Measurements from ENCODE around the gene PSRC1.
"Not testable (repeated sequence)": the region's sequence is repeated elsewhere in the genome, so short reads cannot be mapped to it uniquely, and the experiment has no call there.

Gene PSRC1

DNA sequence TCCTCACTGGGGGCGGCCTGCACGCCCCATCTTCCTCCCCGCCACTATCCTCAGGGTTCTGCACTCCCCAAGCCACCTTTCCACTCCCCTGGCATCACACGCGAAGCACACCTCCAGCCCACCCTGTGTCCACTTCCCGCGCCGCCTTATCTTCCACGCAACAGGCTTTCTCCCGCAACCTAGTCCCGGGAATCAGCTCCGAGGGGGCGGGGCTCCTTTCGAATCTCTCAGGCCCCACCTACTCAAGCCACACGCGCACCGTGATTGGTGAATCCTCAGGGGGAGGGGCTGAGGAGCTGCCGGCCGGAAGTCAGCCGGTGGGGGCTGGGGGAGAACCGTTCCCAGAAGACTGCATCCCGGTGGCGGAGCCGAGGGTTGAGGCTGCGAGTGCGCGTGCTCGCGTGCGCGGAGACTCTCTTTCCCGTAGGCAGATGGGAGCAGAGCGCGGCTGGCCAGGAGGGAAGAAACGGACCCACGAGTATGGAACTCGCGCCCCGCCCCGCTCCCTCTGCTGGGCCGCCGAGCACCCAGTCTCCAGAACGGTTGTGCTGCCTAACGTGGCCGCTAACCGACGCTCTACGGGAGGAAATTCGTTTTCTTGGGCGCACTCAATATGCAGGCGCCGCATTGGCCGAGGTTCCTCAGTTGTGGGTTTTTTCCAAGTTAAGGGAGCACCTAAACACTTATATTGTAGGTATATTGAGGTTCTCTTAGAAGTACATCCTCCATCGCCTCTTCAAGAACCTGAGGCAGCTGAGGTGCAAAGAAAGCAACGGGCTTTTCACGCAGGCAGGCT, at the start of gene PSRC1:
TSS of gene PSRC1 (minus strand) at position 194 of the 796 bp plus-strand sequence.
- peak; percentile 80 to 99 (median 96) for DNase-seq

DNA sequence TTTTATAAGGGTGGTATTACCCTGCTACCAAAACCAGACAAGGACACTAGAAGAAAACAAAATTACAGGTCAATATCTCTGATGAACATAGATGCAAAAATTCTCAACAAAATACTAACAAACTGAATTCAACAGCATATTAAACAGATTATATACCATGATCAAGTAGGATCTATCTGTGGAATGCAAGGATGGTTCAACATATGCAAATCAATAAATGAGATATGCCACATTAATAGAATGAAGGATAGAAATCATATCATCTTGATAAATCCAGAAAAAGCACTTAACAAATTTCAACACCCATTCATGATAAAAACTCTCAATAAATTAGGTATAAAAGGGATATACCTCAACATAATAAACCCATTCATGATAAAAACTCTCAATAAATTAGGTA, 48.2 kb upstream of the PSRC1 start:
- no peak for DNase-seq

DNA sequence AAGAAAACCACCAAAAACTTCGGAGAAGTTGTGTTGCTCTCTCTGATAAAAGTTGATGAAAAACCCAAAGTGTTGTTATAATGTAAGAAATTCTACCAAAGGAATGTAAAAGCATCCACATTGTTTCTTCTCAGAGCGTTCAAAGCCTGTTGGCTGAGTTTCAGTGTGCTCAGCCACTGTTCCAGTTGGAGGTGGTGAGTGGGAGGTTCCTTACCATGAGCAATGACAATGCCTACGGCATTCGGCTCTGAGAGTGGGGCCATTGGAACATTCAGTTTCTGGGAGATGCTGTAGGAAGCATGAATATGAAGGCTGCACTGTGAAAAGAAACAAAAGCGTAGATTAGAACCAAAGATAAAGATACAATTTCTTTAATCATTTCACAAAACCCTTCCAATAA, 44.3 kb upstream of the PSRC1 start:
- peak in 3 of 51 donors; percentile 16 to 43 (median 42) for DNase-seq

DNA sequence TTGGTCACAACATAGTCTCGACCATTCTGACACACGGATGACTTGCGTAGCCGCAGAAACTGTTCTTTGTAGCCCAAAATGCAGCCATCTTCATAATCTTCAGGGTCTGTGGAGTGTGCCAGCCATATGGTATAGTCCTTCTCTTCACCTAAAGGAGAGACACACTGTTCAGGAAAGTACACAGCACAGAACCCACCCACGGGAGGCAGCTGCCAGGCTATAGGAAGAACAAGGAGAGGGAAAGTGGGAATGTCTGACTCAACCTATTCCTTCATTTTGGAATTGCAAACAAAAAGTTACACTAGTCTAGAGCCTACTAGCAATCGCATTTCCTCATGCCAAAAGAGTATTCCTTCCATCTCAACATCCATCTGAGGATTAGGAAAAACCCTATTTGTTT, 40.0 kb upstream of the PSRC1 start:
- DNase-seq: peak in 1 of 51 donors; percentile 40

DNA sequence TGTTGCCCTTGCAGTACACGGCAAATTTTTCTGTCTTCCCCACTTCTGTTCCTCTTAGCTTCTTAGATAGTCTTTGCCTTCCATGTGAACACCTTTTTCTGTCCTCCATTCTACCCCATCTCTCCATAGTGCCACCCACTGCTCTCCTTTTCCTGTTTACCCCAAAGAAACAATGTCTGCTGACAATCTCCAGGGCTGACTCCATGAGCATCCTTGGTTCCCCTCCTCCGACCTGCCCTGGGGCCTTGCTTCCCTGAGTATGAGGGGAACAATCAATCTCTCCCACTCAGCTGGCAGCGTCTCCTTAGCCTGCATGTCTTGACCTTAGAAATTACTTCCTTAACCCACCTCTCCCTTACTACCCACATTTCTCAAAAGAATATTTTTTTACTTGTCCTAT, 36.2 kb upstream of the PSRC1 start:
- DNase-seq: no peak

DNA sequence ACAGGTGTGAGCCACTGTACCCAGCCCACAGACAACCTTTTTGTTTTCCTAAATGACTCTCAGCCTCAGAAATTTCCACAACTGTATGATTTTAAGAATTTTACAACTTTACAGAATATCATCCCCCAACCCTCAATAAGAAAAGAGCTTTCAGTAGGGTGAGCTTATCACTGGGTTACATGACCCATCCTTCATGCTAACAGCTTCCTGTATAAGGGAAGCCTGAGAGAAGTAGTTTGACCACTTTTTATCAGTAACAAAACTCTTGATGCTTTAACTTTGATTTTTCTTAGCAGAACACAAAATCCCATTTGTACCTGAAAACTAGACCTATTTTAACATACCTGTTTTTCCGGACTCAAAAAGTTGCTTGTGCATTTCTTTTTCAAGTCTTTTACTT, 33.6 kb upstream of the PSRC1 start:
- no peak for DNase-seq

DNA sequence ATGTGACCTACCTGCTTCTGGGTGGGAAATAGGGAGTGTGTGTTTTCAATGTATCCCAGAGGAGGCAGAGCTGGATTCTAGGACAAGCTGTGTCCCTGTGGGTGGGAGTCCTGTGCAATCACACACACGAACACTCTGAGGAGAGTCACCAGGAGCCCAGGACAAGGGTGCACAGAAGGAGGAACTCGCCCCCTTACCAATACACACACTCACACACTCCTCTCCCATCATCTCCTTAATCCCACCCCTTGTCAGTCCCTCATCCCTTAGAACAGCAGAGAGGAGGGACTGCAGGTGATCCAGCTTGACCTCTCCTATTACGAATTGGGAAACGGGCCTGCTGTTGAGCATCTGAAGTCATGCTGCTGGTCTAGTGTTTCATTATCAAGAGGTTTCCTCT, 32.3 kb upstream of the PSRC1 start:
- DNase-seq: no peak

DNA sequence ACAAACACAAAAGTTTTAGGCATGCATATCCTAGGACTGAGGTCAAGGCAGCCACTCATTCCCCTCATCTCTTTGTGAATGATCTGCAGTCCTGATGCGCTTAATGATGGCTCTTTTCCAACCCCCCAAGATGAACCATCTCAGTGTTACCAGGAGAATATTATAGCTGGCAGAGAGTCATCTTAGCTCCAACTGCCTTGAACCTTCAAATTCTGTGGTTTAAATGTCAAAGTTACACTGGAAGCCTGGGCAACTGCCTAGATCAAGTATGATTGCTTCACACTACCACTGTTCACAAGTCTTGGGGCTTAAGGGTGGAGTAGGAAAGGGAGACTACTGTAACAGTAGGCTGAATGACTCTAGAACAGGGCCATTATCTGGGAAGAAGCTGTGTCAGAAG, 31.9 kb upstream of the PSRC1 start:
- no peak for DNase-seq

DNA sequence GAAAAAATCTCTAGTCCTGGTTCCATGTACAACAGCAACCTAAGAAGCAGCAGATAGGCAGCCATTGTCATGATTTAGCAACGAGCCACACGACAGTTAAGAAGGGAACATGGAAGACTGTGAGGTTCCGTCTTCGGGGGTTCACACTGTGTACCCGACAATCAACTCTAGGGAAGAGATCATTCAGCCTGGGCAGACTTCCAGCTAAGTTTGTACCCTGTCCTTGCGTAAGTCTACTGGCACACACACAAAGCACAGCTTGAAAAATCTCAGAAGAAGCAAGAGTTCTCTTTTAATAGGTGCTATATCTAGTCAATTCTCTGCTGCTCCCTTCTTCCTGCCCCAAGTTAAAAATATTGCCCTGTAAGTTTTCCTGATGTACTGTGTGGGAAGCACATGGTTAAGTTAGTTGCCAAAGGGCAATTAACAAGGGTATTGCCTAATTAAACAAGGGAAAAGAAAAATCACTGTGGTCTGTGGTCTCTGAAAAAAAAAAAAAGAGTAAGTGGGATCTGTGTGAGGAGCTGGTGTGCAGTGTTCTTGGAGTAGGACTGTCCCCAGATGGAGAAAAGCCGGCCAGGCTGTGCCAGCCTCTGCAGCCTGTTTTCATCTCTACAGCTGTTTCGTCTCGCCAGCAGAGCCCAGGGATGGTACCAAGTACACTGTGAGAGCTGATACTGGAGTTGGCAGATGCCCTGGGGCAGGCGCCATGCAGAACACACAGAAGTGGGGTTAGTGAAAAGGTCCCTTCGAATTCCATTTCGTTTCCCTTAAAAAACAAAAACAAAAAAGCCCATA, 30.2 kb upstream of the PSRC1 start:
- peak in 37 of 51 donors; percentile 21 to 94 (median 68) for DNase-seq

DNA sequence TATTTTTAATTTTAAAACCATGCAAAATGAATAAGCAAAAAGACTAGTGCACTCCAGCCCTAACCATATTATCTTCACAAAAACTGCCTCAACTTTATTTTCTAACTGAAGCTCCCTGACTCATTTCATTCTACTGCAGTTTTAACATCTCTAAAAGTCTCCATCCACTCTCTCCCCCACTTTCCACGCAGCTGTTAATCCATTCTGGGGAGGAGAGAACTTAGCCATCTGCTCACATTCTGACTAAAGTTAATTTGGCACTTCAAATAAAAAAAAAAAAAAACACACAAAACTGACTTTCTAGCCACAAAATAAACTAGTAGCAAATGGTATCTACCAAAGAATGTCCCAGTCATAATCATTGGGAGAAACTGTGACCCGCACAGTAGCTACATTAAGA, 29.3 kb upstream of the PSRC1 start:
- no peak for DNase-seq

DNA sequence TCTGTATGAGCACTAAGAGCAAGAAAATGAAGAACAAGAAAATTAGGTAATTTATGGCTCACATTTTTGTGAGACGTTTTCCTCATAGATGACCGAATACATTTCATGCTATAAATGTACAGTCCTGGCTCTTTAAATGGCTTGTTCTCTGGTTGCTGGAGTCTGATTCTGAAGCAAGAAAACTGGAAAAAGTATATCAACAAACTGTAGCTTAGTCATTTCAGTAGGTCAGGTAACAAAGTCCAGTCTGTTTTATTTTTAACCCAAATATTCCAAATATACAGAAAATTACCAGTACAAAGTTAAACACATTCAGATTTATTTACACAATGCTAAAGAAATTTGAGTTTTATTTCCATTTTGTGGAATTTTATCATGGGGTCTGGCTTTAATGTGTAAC, 26.4 kb upstream of the PSRC1 start:
- DNase-seq: no peak

DNA sequence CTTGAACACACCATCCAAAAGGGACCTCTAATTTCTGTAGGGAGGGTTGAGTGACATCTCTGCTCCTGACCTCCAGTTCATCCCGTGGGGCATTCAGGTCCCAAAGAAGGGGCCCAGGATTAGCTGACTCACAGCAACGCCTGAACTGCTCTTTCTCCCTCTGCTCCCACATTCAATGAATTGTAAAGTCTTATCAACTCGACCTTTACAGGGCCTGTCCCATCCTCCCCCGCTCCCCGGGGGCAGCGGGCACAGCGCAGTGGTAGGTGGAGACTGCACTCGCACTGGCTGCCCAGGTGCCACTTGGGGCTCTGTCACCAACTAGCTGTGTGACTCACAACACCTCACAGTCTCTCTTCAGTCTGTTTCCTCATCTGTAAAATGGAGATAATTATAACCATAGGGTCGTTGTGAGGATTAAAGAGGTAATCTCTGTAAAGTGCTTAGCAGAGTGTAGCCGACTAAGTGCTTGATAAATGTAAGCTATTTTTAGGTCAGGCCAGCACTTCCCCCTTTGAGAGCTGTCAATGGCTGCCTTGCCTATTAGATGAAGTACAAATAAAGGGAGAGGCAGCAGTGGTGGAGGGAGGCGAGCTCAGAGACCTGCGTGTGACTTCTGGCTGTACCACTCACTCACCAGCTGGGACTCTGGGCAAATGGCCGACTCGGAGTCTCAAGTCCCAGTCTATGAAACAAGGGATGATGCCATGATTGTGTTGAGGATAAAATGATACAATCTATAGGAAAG, 24.5 kb upstream of the PSRC1 start:
- peak in 24 of 51 donors; percentile 15 to 66 (median 40) for DNase-seq

DNA sequence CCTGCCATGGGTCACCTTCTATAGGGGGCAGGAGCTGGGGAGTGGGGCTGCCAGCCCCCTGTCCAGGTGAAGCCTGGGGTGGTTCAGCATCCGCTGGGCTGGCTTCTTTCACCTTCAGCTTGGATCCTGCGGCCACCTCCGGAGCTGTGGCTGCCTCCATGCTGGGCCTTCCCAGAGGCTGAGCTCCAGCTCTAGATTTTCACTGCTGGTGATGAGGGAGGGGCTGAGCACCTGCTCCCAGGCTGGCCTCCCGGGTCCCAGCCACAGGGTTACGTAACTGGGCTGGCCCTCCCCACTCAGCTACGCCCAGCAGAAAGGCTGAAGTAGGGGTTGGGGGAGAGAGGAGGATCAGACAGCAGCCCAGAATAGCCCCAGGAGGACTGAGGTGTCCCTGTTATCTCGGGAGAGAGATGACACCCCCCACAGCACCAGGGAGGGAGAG, 23.9 kb upstream of the PSRC1 start, which contains the start of gene MYBPHL:
TSS of gene MYBPHL (minus strand) at position 180 of the 442 bp plus-strand sequence. CDS start at position 160, 20 bp downstream.
- DNase-seq: peak in 3 of 51 donors; percentile 31 to 44 (median 34)

DNA sequence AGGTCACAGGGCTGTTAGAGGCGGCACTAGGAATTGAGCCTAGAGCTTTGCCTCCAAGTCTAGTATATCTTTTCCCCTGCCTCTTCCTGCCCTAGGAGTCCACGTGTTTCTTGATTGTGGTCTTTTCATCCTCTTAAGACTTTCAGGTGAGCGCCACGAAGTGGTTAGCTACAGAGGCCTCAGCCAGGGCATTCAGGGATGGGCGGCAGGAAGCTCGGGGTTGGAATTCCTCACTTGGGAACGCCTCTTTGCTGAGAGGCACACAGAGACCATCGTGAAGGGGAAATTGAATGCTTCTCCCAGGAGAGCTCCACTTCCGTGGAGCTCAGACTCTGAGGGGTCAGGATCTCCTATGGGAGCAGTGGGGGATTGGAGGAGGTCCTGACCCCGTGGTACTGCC, 23.0 kb upstream of the PSRC1 start:
- DNase-seq: not testable (repeated sequence)

DNA sequence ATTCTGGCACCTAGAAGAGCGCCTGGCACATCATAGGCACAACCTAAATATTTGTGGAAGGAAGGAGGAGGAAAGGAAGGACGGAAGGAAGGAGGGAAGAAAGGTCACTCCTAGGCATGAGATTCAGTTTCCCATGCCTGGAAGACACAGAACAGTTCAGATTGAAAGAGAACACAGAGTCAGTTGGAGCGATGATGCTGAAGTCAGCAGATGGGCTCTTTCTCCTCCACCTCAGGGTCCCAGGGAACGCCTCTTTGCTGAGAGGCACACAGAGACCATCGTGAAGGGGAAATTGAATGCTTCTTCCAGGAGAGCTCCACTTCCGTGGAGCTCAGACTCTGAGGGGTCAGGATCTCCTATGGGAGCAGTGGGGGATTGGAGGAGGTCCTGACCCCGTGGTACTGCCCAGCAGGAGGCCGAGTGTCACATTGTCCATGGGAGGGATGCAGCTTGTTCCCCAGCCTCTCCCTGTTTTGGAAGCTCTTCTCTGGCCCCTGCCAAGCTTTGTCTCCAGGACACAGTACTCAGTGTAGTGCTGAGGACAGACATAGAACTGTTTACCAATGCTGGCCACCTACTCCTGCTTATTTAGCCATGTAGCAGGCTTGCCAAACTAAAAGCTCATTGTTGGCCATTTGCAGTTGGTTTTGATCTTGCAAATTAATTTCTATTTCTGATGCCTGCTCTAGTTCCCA, 21.4 kb upstream of the PSRC1 start:
- peak in 40 of 51 donors; percentile 27 to 92 (median 62) for DNase-seq

DNA sequence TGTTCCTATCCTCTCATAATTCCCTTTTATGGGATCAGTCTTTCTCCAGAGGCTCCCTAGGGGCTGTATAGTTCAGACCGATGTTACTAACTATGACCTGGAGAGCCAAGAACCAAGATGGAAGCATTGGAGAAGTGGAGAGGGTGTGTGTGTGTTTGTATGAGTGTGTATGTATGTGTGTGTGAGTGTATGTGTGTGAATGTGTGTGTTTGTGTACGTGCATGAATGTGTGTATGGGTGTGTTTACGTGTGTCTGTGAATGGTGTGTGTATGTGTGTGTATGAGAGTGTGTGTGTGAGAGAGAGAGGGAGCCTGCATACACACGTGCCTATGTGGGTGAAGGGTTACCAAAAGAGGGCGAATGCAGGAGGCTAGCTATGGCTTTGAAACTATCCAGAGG, 18.9 kb upstream of the PSRC1 start:
- no peak for DNase-seq

DNA sequence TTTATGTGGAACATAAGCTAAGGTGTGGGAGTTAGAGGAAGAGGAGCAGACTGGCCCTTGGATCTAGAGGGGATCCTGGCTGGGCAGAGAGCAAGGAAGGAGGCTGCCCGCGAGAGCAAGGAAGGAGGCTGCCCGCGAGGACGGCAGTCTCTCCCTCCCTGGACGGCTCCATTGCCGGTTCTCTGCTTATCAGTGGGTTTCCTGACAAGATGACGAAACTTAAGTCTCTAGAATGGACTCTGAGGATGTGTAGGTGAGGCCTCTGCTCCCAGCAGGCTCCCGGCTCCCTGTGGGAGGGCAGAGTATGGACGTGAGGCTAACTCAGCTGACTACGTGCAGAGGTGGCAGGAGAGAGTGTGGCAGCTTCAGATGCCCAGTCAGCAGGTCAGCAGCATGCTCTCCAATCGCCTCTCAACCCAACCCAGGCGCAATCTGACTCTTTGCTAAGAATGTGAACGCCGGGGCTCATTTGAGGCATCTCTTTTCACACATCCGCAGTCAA, 17.8 kb upstream of the PSRC1 start:
- DNase-seq: no peak

DNA sequence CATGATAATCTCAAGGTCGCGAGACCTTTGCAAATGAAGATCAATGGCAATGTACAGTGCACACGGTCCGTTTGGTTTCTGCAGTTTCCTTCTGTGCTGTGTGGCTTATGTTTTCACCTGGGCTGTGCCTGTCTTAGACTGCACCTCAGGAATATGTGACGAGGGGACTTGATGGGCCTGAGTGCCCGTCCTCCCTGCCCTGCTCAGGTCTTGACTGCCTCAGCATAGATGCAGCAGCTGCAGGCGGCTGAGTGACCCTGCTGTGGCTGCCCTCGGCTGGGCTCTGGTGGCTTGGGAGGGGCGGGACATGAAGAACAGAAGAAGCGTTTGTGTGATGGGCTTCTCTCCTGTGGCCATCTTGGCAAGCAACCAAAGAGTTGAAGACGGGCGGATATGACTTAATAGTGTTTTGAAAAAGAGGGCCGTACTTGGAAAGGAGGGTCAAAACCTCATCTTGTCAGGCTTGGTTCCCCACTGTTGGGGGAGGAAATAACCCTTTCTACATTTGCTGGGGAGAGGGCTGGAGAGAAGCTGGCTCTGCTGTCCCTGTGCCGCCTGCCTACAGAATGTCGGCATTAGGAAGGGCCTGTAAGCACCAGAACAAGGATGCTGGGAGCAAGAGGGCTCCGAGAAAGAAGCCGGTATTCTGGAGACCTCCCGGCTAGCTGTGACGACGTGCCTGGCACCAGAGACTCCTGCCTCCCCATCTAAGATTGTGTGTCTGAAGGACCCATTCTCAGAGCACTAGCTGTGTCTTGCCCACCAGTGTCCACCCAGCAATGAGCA, 16.8 kb upstream of the PSRC1 start:
- DNase-seq: peak in 44 of 51 donors; percentile 33 to 93 (median 81)

DNA sequence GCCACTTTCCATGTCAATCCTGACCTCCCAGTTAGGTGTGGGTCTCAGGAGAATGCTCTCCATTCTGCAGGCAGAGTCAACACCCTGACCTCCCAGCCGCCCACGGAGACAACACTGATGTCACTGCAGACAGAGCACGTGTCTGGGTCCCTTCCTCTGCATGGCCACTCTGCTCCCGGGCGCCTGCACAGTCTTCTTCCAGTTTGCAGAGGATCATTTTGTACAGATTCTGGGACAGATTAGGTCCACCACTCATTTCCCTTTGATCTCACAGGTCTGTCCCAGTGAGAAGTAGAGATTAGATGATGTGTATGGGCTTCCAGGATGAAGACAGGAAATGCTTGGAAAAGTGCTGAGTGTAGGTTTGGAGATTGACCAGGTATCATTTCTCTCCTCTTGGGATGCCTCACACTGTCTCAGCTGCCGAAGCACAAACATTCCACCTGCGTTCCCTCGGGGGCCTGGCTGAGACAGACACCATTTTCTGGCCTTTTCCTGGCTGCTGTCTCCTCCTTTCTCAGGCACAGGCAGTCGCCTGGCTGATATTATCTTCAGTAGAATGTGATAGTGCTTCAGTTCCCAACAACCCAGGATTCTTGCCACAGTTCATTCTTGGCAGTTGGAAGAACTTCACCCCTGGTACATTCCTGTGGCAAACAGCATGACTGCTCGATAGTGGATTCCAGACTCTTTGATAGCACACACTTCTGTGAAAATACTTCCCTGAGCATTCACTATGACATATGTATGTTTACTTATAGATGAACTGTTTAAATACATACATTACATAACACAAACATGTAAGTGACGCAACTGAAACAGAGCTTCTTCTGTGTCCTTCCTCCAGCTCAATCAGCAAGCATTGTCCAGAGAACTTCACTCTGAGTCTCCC, 16.0 kb upstream of the PSRC1 start:
- peak in 35 of 51 donors; percentile 22 to 83 (median 61) for DNase-seq
